MM.1S (cell line): ENCODE data around the gene AKT1S1.

Experiments used
- DNase-seq: peaks from one replicate; pipeline ENCODE4 v3.0.0-alpha.2; 2015
- H2AFZ ChIP-seq: fragments of 300-600 bp; sonication (generic); 2 replicates; pipeline ENCODE4 v1.6.0; 2016; ENCODE audit warnings: antibody characterized with exemption, low read length
- H3F3A ChIP-seq: fragments of 300-600 bp; sonication (generic); 2 replicates; pipeline ENCODE4 v1.6.1; 2016; ENCODE audit warnings: mild to moderate bottlenecking, antibody characterized with exemption, low read length, moderate library complexity, mixed read lengths; ENCODE audit not compliant: insufficient read depth
- H3K27ac ChIP-seq: fragments of 300-600 bp; sonication (generic); 2 replicates; pipeline ENCODE4 v1.5.1; 2016; ENCODE audit warnings: mild to moderate bottlenecking, low read length
- H3K27me3 ChIP-seq: fragments of 300-600 bp; sonication (generic); replicated peaks from 2 replicates; pipeline ENCODE4 v1.6.0; 2016; ENCODE audit warnings: low read length; ENCODE audit not compliant: insufficient read depth
- H3K36me3 ChIP-seq: fragments of 300-600 bp; sonication (generic); replicated peaks from 2 replicates; pipeline ENCODE4 v1.6.1; 2016; ENCODE audit warnings: mild to moderate bottlenecking, low read length, mixed read lengths; ENCODE audit not compliant: insufficient read depth
- H3K4me1 ChIP-seq: fragments of 300-600 bp; sonication (generic); 2 replicates; pipeline ENCODE4 v1.6.1; 2016; ENCODE audit warnings: low read length, mixed read lengths
- H3K4me2 ChIP-seq: fragments of 300-600 bp; sonication (generic); 2 replicates; pipeline ENCODE4 v1.6.0; 2016; ENCODE audit warnings: low read depth, low read length
- H3K4me3 ChIP-seq: fragments of 300-600 bp; sonication (generic); 2 replicates; pipeline ENCODE4 v1.5.1; 2016; ENCODE audit warnings: low read length, mixed read lengths
- H3K79me2 ChIP-seq: fragments of 300-600 bp; sonication (generic); 2 replicates; pipeline ENCODE4 v1.6.1; 2016; ENCODE audit warnings: mixed run types, low read length, mixed read lengths
- H3K9ac ChIP-seq: fragments of 300-600 bp; sonication (generic); 2 replicates; pipeline ENCODE4 v1.6.1; 2016; ENCODE audit warnings: low read length, mixed read lengths
- H3K9me2 ChIP-seq: fragments of 300-600 bp; sonication (generic); replicated peaks from 2 replicates; pipeline ENCODE4 v1.6.1; 2016; ENCODE audit warnings: mild to moderate bottlenecking, low read length, mixed read lengths; ENCODE audit not compliant: insufficient read depth
- H3K9me3 ChIP-seq: fragments of 300-600 bp; sonication (generic); replicated peaks from 2 replicates; pipeline ENCODE4 v1.6.1; 2016; ENCODE audit warnings: mild to moderate bottlenecking, low read length, mixed read lengths; ENCODE audit not compliant: insufficient read depth
- H4K20me1 ChIP-seq: fragments of 300-600 bp; sonication (generic); 2 replicates; pipeline ENCODE4 v1.6.1; 2016; ENCODE audit warnings: mild to moderate bottlenecking, low read length, moderate library complexity, mixed read lengths; ENCODE audit not compliant: insufficient read depth
- CTCF ChIP-seq: fragments of 300-600 bp; sonication (generic); IDR thresholded peaks from 2 replicates; pipeline ENCODE4 v1.5.1; 2016; ENCODE audit warnings: antibody characterized with exemption, low read length, mixed read lengths
- EZH2 ChIP-seq: fragments of 300-600 bp; sonication (generic); optimal IDR thresholded peaks from 2 replicates; pipeline ENCODE3; 2017; ENCODE audit warnings: low read depth, mild to moderate bottlenecking, antibody characterized with exemption, low read length, mixed read lengths
- EZH2phosphoT487 ChIP-seq: fragments of 300-600 bp; sonication (generic); IDR thresholded peaks from 2 replicates; pipeline ENCODE4 v1.6.1; 2018; ENCODE audit warnings: antibody characterized with exemption, low read length

Gene AKT1S1

GRCh38 chr19:49846408-49846807, 30.7 kb downstream of the AKT1S1 start:
- H3K27me3 ChIP-seq: no peaks in the 10 kb centered on the region
- H3K9me2 ChIP-seq: no peaks in the 10 kb centered on the region
- no peak overlapping the region for H3K27ac ChIP-seq
- no peak for DNase-seq
- no peaks in the 10 kb centered on the region for H3K9me3 ChIP-seq
- no peaks in the 10 kb centered on the region for H3F3A ChIP-seq
- H3K9ac ChIP-seq: no peak overlapping the region
- H3K4me2 ChIP-seq: no peak overlapping the region
- no peak overlapping the region for H3K4me3 ChIP-seq
- TF ChIP-seq CTCF: no peak
- no peak for TF ChIP-seq EZH2
- no peak for TF ChIP-seq EZH2phosphoT487
- H3K79me2 ChIP-seq: 0 out of 2 replicates have a peak, but pooled peaks cover 3% of the 10 kb centered on the region
- H2AFZ ChIP-seq: no peak overlapping the region
- H4K20me1 ChIP-seq: no peaks in the 10 kb centered on the region
- no peaks in the 10 kb centered on the region for H3K36me3 ChIP-seq
- H3K4me1 ChIP-seq: peaks cover 3% of the 10 kb centered on the region; the same call in 1 of the 2 replicates

- no peaks in the 10 kb centered on the region for H3K27me3 ChIP-seq
- DNase-seq: no peak
- TF ChIP-seq EZH2: no peak
- TF ChIP-seq EZH2phosphoT487: no peak
- TF ChIP-seq CTCF: no peak
- no peak overlapping the region for H3K4me2 ChIP-seq
- H4K20me1 ChIP-seq: no peaks in the 10 kb centered on the region
- H3K4me3 ChIP-seq: no peak overlapping the region
- H2AFZ ChIP-seq: no peak overlapping the region
- peaks cover 3% of the 10 kb centered on the region; the same call in 1 of the 2 replicates for H3K4me1 ChIP-seq
- no peaks in the 10 kb centered on the region for H3K9me2 ChIP-seq
- no peak overlapping the region for H3K27ac ChIP-seq
- H3K9me3 ChIP-seq: no peaks in the 10 kb centered on the region
- H3K79me2 ChIP-seq: 0 out of 2 replicates have a peak, but pooled peaks cover 3% of the 10 kb centered on the region
- no peaks in the 10 kb centered on the region for H3K36me3 ChIP-seq
- no peak overlapping the region for H3K9ac ChIP-seq
- no peaks in the 10 kb centered on the region; the same call in 1 of the 2 replicates for H3F3A ChIP-seq
Observed at GRCh38 chr19:49845414-49845813, 31.7 kb downstream of the AKT1S1 start.

- H3K9ac ChIP-seq: no peak overlapping the region
- no peaks in the 10 kb centered on the region for H3K9me2 ChIP-seq
- H3K4me2 ChIP-seq: no peak overlapping the region
- no peak overlapping the region for H2AFZ ChIP-seq
- no peak overlapping the region for H3K27ac ChIP-seq
- DNase-seq: no peak
- no peaks in the 10 kb centered on the region; the same call in 1 of the 2 replicates for H3F3A ChIP-seq
- TF ChIP-seq EZH2 (no peak), CTCF (no peak), EZH2phosphoT487 (no peak)
- H3K4me3 ChIP-seq: no peak overlapping the region
- no peaks in the 10 kb centered on the region for H3K36me3 ChIP-seq
- no peaks in the 10 kb centered on the region for H3K79me2 ChIP-seq
- no peaks in the 10 kb centered on the region for H4K20me1 ChIP-seq
- no peaks in the 10 kb centered on the region for H3K4me1 ChIP-seq
- H3K9me3 ChIP-seq: no peaks in the 10 kb centered on the region
- H3K27me3 ChIP-seq: no peaks in the 10 kb centered on the region
Observed at GRCh38 chr19:49844138-49845095, 32.7 kb downstream of the AKT1S1 start.
